CD4-positive, alpha-beta T cell treated with Interleukin-10 for 1 hour (primary cell): ENCODE results near the gene TOR3A.
"Not testable (repeated sequence)": the region's sequence is repeated elsewhere in the genome, so short reads cannot be mapped to it uniquely, and the experiment has no call there.

Experiments
- DNase-seq: peaks from one replicate; pipeline ENCODE4 v3.0.0-alpha.2; 2020

TOR3A gene

GRCh38 chr1:179108644-179109043 lies 26.8 kb downstream of the TOR3A start:
- DNase-seq, result no peak

- no peak for DNase-seq
Observed at GRCh38 chr1:179115181-179115580, 33.3 kb downstream of the TOR3A start.

GRCh38 chr1:179119513-179119912 lies 37.6 kb downstream of the TOR3A start:
- no peak for DNase-seq

- no peak for DNase-seq
Observed at GRCh38 chr1:179120736-179121135, 38.9 kb downstream of the TOR3A start.

GRCh38 chr1:179121159-179121938 lies 39.5 kb downstream of the TOR3A start:
- peak; percentile 62 for DNase-seq

- no peak for DNase-seq
Observed at GRCh38 chr1:179124873-179125272, 43.0 kb downstream of the TOR3A start.

GRCh38 chr1:179126338-179127060 lies 44.6 kb downstream of the TOR3A start:
- DNase-seq, result no peak

GRCh38 chr1:179127163-179127895 lies 45.5 kb downstream of the TOR3A start:
- no peak for DNase-seq

GRCh38 chr1:179128520-179128919 lies 46.6 kb downstream of the TOR3A start:
- DNase-seq, result no peak

GRCh38 chr1:179129702-179130473 lies 48.0 kb downstream of the TOR3A start:
- peak; percentile 71 for DNase-seq

- DNase-seq, result not testable (repeated sequence)
Observed at GRCh38 chr1:179135168-179135567, 53.3 kb downstream of the TOR3A start.

GRCh38 chr1:179135707-179136106 lies 53.8 kb downstream of the TOR3A start:
- DNase-seq, result not testable (repeated sequence)

GRCh38 chr1:179137617-179138255 lies 55.9 kb downstream of the TOR3A start:
- no peak for DNase-seq

- not testable (repeated sequence) for DNase-seq
Observed at GRCh38 chr1:179138755-179139154, 56.9 kb downstream of the TOR3A start.

- DNase-seq, result no peak
Observed at GRCh38 chr1:179141592-179142251, 59.9 kb downstream of the TOR3A start.

- peak; percentile 3 for DNase-seq
Observed at GRCh38 chr1:179142889-179143299, 61.0 kb downstream of the TOR3A start.

GRCh38 chr1:179143322-179143721 lies 61.5 kb downstream of the TOR3A start:
- no peak for DNase-seq

- DNase-seq, result no peak
Observed at GRCh38 chr1:179144626-179145025, 62.8 kb downstream of the TOR3A start.

- DNase-seq, result no peak
Observed at GRCh38 chr1:179145521-179145920, 63.7 kb downstream of the TOR3A start.
